ENCODE measurements around the gene SLC6A12. TPM values are rescaled to one million over a fixed set of nuclear protein-coding genes. Genes with fewer than 3 reads are reported as not detected.

The SLC6A12 gene
- total RNA-seq, 1 donor from 2014 or later, result 4.4 TPM

Other genes with a start within 250 kb of the SLC6A12 start
- gene IQSEC3, start 147.4 kb downstream of the SLC6A12 start, total RNA-seq, result 4.5 TPM
- gene SLC6A13, start 48.7 kb upstream of the SLC6A12 start, total RNA-seq, result 10.0 TPM
- 74.4 TPM for gene KDM5A, start 175.2 kb upstream of the SLC6A12 start, total RNA-seq
- 23.1 TPM for gene CCDC77, start 187.5 kb upstream of the SLC6A12 start, total RNA-seq
- 2.2 TPM for gene B4GALNT3, start 245.8 kb upstream of the SLC6A12 start, total RNA-seq

All from occipital lobe (tissue), 1 donor.